Glutamatergic neuron (in vitro differentiated cells): ENCODE results near the gene TSPAN4. TPM values are rescaled to one million over a fixed set of nuclear protein-coding genes. Genes with fewer than 3 reads are reported as not detected.

Experiments
- DNase-seq: peaks from one replicate; pipeline ENCODE4 v3.0.0; 2022
- H3K27ac Mint-ChIP-seq: one replicate; pipeline ENCODE4 v1.8.0; 2020; ENCODE audit warnings: mild to moderate bottlenecking, mixed read lengths, inconsistent platforms; ENCODE audit not compliant: unreplicated experiment
- H3K27me3 Mint-ChIP-seq: one replicate; pipeline ENCODE4 v1.8.0; 2020; ENCODE audit warnings: mild to moderate bottlenecking, moderate library complexity, mixed read lengths, inconsistent platforms; ENCODE audit not compliant: unreplicated experiment
- H3K36me3 Mint-ChIP-seq: one replicate; pipeline ENCODE4 v1.8.0; 2020; ENCODE audit warnings: mild to moderate bottlenecking, mixed read lengths, inconsistent platforms; ENCODE audit not compliant: unreplicated experiment
- H3K4me1 Mint-ChIP-seq: one replicate; pipeline ENCODE4 v1.8.0; 2020; ENCODE audit warnings: mild to moderate bottlenecking, low read depth, mixed read lengths, inconsistent platforms; ENCODE audit not compliant: unreplicated experiment
- H3K4me3 Mint-ChIP-seq: one replicate; pipeline ENCODE4 v1.8.0; 2020; ENCODE audit warnings: mild to moderate bottlenecking, mixed read lengths, inconsistent platforms; ENCODE audit not compliant: unreplicated experiment
- H3K9me3 Mint-ChIP-seq: one replicate; pipeline ENCODE4 v1.8.0; 2020; ENCODE audit warnings: mild to moderate bottlenecking, moderate library complexity, mixed read lengths, inconsistent platforms; ENCODE audit not compliant: unreplicated experiment
- CTCF ChIP-seq: fragments of 200-600 bp; sonication (generic); IDR thresholded peaks from one replicate; pipeline ENCODE4 v1.5.0; 2021; ENCODE audit not compliant: partially characterized antibody, unreplicated experiment
- total RNA-seq: library from RNA; stranded (reverse); fragmentation: NEBNext Ultra II Directional; extraction: Animal tissue kit (Norgen Biotek cat#: 25700); gene quantifications from one replicate; pipeline ENCODE4 v1.2.1, GENCODE V29; 2021; ENCODE audit not compliant: unreplicated experiment

The TSPAN4 gene
- total RNA-seq, 1 donor from 2014 or later = 82.5 TPM

GRCh38 chr11:866481-866880, 23.8 kb downstream of the TSPAN4 start:
- H3K27ac Mint-ChIP-seq = no peak overlapping the region
- peaks cover 4% of the 10 kb centered on the region for H3K4me1 Mint-ChIP-seq
- no peak for DNase-seq
- peaks cover 14% of the 10 kb centered on the region for H3K27me3 Mint-ChIP-seq
- H3K4me3 Mint-ChIP-seq = no peak overlapping the region
- H3K36me3 Mint-ChIP-seq = no peaks in the 10 kb centered on the region
- TF ChIP-seq CTCF = no peak
- H3K9me3 Mint-ChIP-seq = peaks cover 4% of the 10 kb centered on the region

- Mint-ChIP-seq H3K36me3 (no peaks in the 10 kb centered on the region), H3K4me3 (no peak overlapping the region), H3K27ac (no peak overlapping the region), H3K4me1 (no peaks in the 10 kb centered on the region), H3K27me3 (peaks cover 9% of the 10 kb centered on the region), H3K9me3 (peaks cover 2% of the 10 kb centered on the region)
- no peak for DNase-seq
- TF ChIP-seq CTCF = no peak
These were observed 25.3 kb downstream of the TSPAN4 start for GRCh38 chr11:867856-868358.

- Mint-ChIP-seq H3K9me3 (peaks cover 2% of the 10 kb centered on the region), H3K27ac (no peak overlapping the region), H3K4me3 (no peak overlapping the region), H3K36me3 (no peaks in the 10 kb centered on the region), H3K27me3 (peaks cover 9% of the 10 kb centered on the region), H3K4me1 (no peaks in the 10 kb centered on the region)
- DNase-seq = no peak
- TF ChIP-seq CTCF = no peak
These were observed 25.7 kb downstream of the TSPAN4 start for GRCh38 chr11:868394-868793.

GRCh38 chr11:868802-869201, 26.1 kb downstream of the TSPAN4 start:
- DNase-seq = no peak
- no peak overlapping the region for H3K27ac Mint-ChIP-seq
- peaks cover 2% of the 10 kb centered on the region for H3K9me3 Mint-ChIP-seq
- no peak overlapping the region for H3K4me3 Mint-ChIP-seq
- H3K36me3 Mint-ChIP-seq = no peaks in the 10 kb centered on the region
- no peaks in the 10 kb centered on the region for H3K4me1 Mint-ChIP-seq
- peaks cover 9% of the 10 kb centered on the region for H3K27me3 Mint-ChIP-seq
- no peak for TF ChIP-seq CTCF

GRCh38 chr11:869399-870126, 26.9 kb downstream of the TSPAN4 start:
- Mint-ChIP-seq H3K4me1 (no peaks in the 10 kb centered on the region), H3K4me3 (no peak overlapping the region), H3K36me3 (no peaks in the 10 kb centered on the region), H3K27ac (peak overlapping the region; percentile 70), H3K9me3 (peaks cover 2% of the 10 kb centered on the region), H3K27me3 (peaks cover 9% of the 10 kb centered on the region)
- TF ChIP-seq CTCF = no peak
- DNase-seq = no peak
